ENCODE measurements around the gene VWA5A. TPM values are rescaled to one million over a fixed set of nuclear protein-coding genes. Genes with fewer than 3 reads are reported as not detected.
A peak's percentile ranks its signal among the peaks of the same experiment; 100 is the strongest.

VWA5A gene
- total and polyA plus RNA-seq, 10 of the 15 experiments (the other 5 are each of a cell fraction or from before 2014, with no cell fraction given): 0.45 to 1.6 (median 1.0) TPM

GRCh38 chr11:124108156-124108555 is 7.1 kb upstream of the VWA5A start:
- RAD21 ChIA-PET (ENCODE audit: unreplicated experiment): no interaction called here
- intact Hi-C loops (cut with micrococcal nuclease; ENCODE audit: unreplicated experiment): no loop called here
- Histone ChIP-seq H3K27ac (ENCODE audit: control insufficient read depth, insufficient read depth) (no peak overlapping the region), H3K4me1 (ENCODE audit: control insufficient read depth, insufficient read depth, low read length) (peaks cover 5% of the 10 kb centered on the region; the same call in 1 of the 2 replicates), H3K79me2 (ENCODE audit: control insufficient read depth, insufficient read depth, low read length) (no peaks in the 10 kb centered on the region), H3K9ac (ENCODE audit: control insufficient read depth, insufficient read depth, low read length) (no peak overlapping the region), H4K20me1 (ENCODE audit: control insufficient read depth, insufficient read depth) (no peaks in the 10 kb centered on the region), H3K36me3 (ENCODE audit: control insufficient read depth in 2 of 2, insufficient read depth in 2 of 2, low read length in 1 of 2) (no peaks in the 10 kb centered on the region), H3K9me3 (replicated peaks; ENCODE audit: control insufficient read depth, insufficient read depth, low read length) (no peaks in the 10 kb centered on the region), H3K4me2 (ENCODE audit: control insufficient read depth, insufficient read depth) (no peak overlapping the region), H3K27me3 (replicated peaks in 1 of 2; ENCODE audit: control insufficient read depth in 2 of 2, insufficient read depth in 2 of 2, low read length in 1 of 2) (no peaks in the 10 kb centered on the region; a peak in 1 of 4 replicates), H2AFZ (ENCODE audit: control insufficient read depth, low read depth, low read length) (no peak overlapping the region), H3K4me3 (no peak overlapping the region)
- SMC1A ChIA-PET (ENCODE audit: uncharacterized antibody, unreplicated experiment): no interaction called here
- 0% methylated on average over 1 of the region's 1 CpG for WGBS (ENCODE audit: insufficient coverage, insufficient replicate concordance, low lambda C conversion rate, missing lambda C conversion rate)
- POLR2A ChIA-PET: no interaction called here
- FAIRE-seq (no peak), DNase-seq (ENCODE audit: low read depth, low spot score) (no peak), ATAC-seq (peak; percentile 59)
- in situ Hi-C loops (cut with MboI): no loop called here
- CTCF ChIA-PET: no interaction called here
- no TSS peak for BruUV-seq (replicated peaks)
- TF ChIP-seq PML (IDR thresholded peaks at IDR 0.05; ENCODE audit: low read length): no peak
- peak in 2 of 3 experiments; percentile 26 to 39; a peak in 4 of 6 replicates for TF ChIP-seq CTCF (IDR thresholded peaks at IDR 0.05 in 2 of 3, conservative IDR thresholded peaks at IDR 0.05 in 1 of 3; ENCODE audit: control insufficient read depth in 2 of 3, extremely low read depth in 1 of 3, insufficient read depth in 1 of 3, low read depth in 3 of 3, low read length in 3 of 3)
- no peak for TF ChIP-seq EGR1 (IDR thresholded peaks at IDR 0.05; ENCODE audit: borderline replicate concordance in 1 of 2, low read depth in 2 of 2, low read length in 2 of 2)
- TF ChIP-seq SREBF1 (IDR thresholded peaks at IDR 0.05; ENCODE audit: low read length): no peak
- peak; percentile 10; the same call in 1 of the 2 replicates for TF ChIP-seq SMC3 (IDR thresholded peaks at IDR 0.05; ENCODE audit: borderline replicate concordance, low read length)
- TF ChIP-seq RAD21 (IDR thresholded peaks at IDR 0.05; ENCODE audit: insufficient read depth, low read depth, low read length): peak; percentile 45
- no peak for TF ChIP-seq RELB (IDR thresholded peaks at IDR 0.05; ENCODE audit: low read depth)
- TF ChIP-seq MXI1 (IDR thresholded peaks at IDR 0.05; ENCODE audit: low read depth, low read length): no peak
